HEK293T (cell line): ENCODE data around the gene LOC128125822.

ENCODE experiments used
- BHLHE40 ChIP-seq: fragments of 450-650 bp; IDR thresholded peaks from 2 replicates; pipeline ENCODE4 v1.6.1; 2016; ENCODE audit warnings: mild to moderate bottlenecking, moderate library complexity, borderline replicate concordance
- ELF4 ChIP-seq: fragments of 450-650 bp; IDR thresholded peaks from 2 replicates; pipeline ENCODE4 v1.6.1; 2017; ENCODE audit warnings: antibody characterized with exemption
- FOXA1 ChIP-seq: fragments of 450-650 bp; IDR thresholded peaks from 2 replicates; pipeline ENCODE4 v1.6.1; 2016; ENCODE audit warnings: mild to moderate bottlenecking
- FOXM1 ChIP-seq: fragments of 450-650 bp; IDR thresholded peaks from 2 replicates; pipeline ENCODE4 v1.6.1; 2017; ENCODE audit warnings: mild to moderate bottlenecking, borderline replicate concordance
- HDGF ChIP-seq: fragments of 450-650 bp; IDR thresholded peaks from 2 replicates; pipeline ENCODE4 v1.6.1; 2017; ENCODE audit warnings: antibody characterized with exemption, borderline replicate concordance
- L3MBTL2 ChIP-seq: fragments of 450-650 bp; conservative IDR thresholded peaks from 2 replicates; pipeline ENCODE4 v1.6.1; 2016; ENCODE audit warnings: mild to moderate bottlenecking
- PKNOX1 ChIP-seq: fragments of 450-650 bp; IDR thresholded peaks from 2 replicates; pipeline ENCODE4 v1.6.1; 2016
- SP1 ChIP-seq: fragments of 450-650 bp; IDR thresholded peaks from 2 replicates; pipeline ENCODE4 v1.6.1; 2017
- TARDBP ChIP-seq: fragments of 450-650 bp; IDR thresholded peaks from 2 replicates; pipeline ENCODE4 v1.6.1; 2016
- ZNF384 ChIP-seq: fragments of 450-650 bp; IDR thresholded peaks from 2 replicates; pipeline ENCODE4 v1.6.1; 2016

GRCh38 chr6:63572747-63573075 is 431 bp downstream of the LOC128125822 start:
- no peak for TF ChIP-seq FOXA1
- no peak for TF ChIP-seq FOXM1
- no peak for TF ChIP-seq ZNF384
- TF ChIP-seq SP1 = no peak
- TF ChIP-seq PKNOX1 = no peak
- no peak for TF ChIP-seq L3MBTL2
- TF ChIP-seq TARDBP = no peak
- TF ChIP-seq ELF4 = no peak
- no peak for TF ChIP-seq BHLHE40
- no peak for TF ChIP-seq HDGF
